Ovary (tissue), 3 donors: ENCODE results near the gene SORD.

Source experiments
- CTCF ChIP-seq, 3 donors: fragments of 450-650 bp in 2 of 3; fragments of 200-600 bp in 1 of 3; IDR thresholded peaks; one replicate each; pipeline versions ENCODE4 v1.5.1 to v1.8.0; 2016 to 2022; ENCODE audit warnings: antibody characterized with exemption in 3 of 3, mild to moderate bottlenecking in 1 of 3
- EP300 ChIP-seq: sonication (generic); formaldehyde crosslinking; IDR thresholded peaks from one replicate; pipeline ENCODE4 v1.6.1; 2017; ENCODE audit warnings: antibody characterized with exemption
- POLR2A ChIP-seq: fragments of 450-650 bp; IDR thresholded peaks from one replicate; pipeline ENCODE4 v1.6.1; 2017; ENCODE audit warnings: antibody characterized with exemption, mild to moderate bottlenecking, moderate library complexity
- donor health status: DM: no; HTN: no; CAD: no.

GRCh38 chr15:45121020-45121419, 98.0 kb downstream of the SORD start:
- no peak for TF ChIP-seq CTCF (IDR thresholded peaks at IDR 0.05)
- TF ChIP-seq POLR2A, result no peak
- no peak for TF ChIP-seq EP300
